HEK293 (cell line): ENCODE measurements around the gene WAC.

Experiments
- CTCF ChIA-PET: fragments of 350-600 bp; formaldehyde crosslinking; extraction: SDS; loops from one replicate; lab custom pipeline; 2021; ENCODE audit warnings: antibody characterized with exemption; lab: Yijun Ruan, JAX
- POLR2A ChIA-PET: fragments of 300-600 bp; formaldehyde crosslinking; extraction: SDS; loops from one replicate; lab custom pipeline; 2020; ENCODE audit warnings: antibody characterized with exemption, inconsistent platforms; lab: Yijun Ruan, JAX
- H3K27ac ChIP-seq: fragments of 200-500 bp; sonication (Bioruptor generic); 2 replicates; pipeline ENCODE4 v1.5.1; 2014; ENCODE audit warnings: low read depth, low read length, control low read depth, inconsistent platforms; ENCODE audit errors: extremely low read depth
- H3K36me3 ChIP-seq, 2 experiments: fragments of 200-500 bp in 1 of 2; sonication (Bioruptor generic) in 1 of 2; 1 replicate in 1 of 2; 2 replicates in 1 of 2; pipeline ENCODE4 v1.5.1; 2014 to 2017; ENCODE audit warnings: inconsistent platforms in 2 of 2, low read length in 2 of 2; ENCODE audit not compliant: control insufficient read depth in 2 of 2, insufficient read depth in 1 of 2
- H3K4me1 ChIP-seq: fragments of 200-500 bp; sonication (Bioruptor generic); 2 replicates; pipeline ENCODE4 v1.5.1; 2014; ENCODE audit warnings: mild to moderate bottlenecking, low read length, inconsistent platforms; ENCODE audit not compliant: control insufficient read depth, insufficient read depth
- H3K4me3 ChIP-seq: 2 replicates; pipeline ENCODE4 v1.5.1; 2011; ENCODE audit warnings: low read depth, mild to moderate bottlenecking, control low read depth, low read length, moderate library complexity
- H3K9me3 ChIP-seq: fragments of 200-500 bp; sonication (Bioruptor generic); 2 replicates; pipeline ENCODE4 v1.5.1; 2014; ENCODE audit warnings: low read depth, low read length, inconsistent platforms; ENCODE audit not compliant: control insufficient read depth, insufficient read depth
- GFI1B ChIP-seq: fragments of 450-650 bp; formaldehyde crosslinking; IDR thresholded peaks from 2 replicates; pipeline ENCODE4 v1.5.1; 2016; ENCODE audit warnings: missing biosample characterization, missing genetic modification characterization
- TCF7L2 ChIP-seq: IDR thresholded peaks from 2 replicates; pipeline ENCODE4 v1.6.1; 2011; ENCODE audit warnings: low read depth, mild to moderate bottlenecking, inconsistent platforms, low read length, moderate library complexity, borderline replicate concordance
- ZBTB11 ChIP-seq: fragments of 450-650 bp; formaldehyde crosslinking; conservative IDR thresholded peaks from 2 replicates; pipeline ENCODE4 v1.5.1; 2016; ENCODE audit warnings: low read depth, missing biosample characterization, missing genetic modification characterization
- ZNF114 ChIP-seq: fragments of 450-650 bp; formaldehyde crosslinking; IDR thresholded peaks from 2 replicates; pipeline ENCODE4 v1.5.0; 2017; ENCODE audit warnings: missing biosample characterization, missing genetic modification characterization
- ZNF174 ChIP-seq: fragments of 450-650 bp; formaldehyde crosslinking; IDR thresholded peaks from 2 replicates; pipeline ENCODE4 v1.5.0; 2017; ENCODE audit warnings: missing biosample characterization, mild to moderate bottlenecking, missing genetic modification characterization
- ZNF211 ChIP-seq: fragments of 450-650 bp; formaldehyde crosslinking; IDR thresholded peaks from 2 replicates; pipeline ENCODE4 v1.5.1; 2016; ENCODE audit warnings: low read depth, missing biosample characterization, missing genetic modification characterization
- ZNF248 ChIP-seq: fragments of 450-650 bp; formaldehyde crosslinking; IDR thresholded peaks from 2 replicates; pipeline ENCODE4 v1.5.1; 2017; ENCODE audit warnings: missing biosample characterization, missing genetic modification characterization
- ZNF302 ChIP-seq: fragments of 450-650 bp; formaldehyde crosslinking; IDR thresholded peaks from 2 replicates; pipeline ENCODE4 v1.5.1; 2016; ENCODE audit warnings: missing biosample characterization, missing genetic modification characterization, low read depth
- ZNF324 ChIP-seq: fragments of 450-650 bp; formaldehyde crosslinking; IDR thresholded peaks from 2 replicates; pipeline ENCODE4 v1.5.1; 2016; ENCODE audit warnings: missing biosample characterization, missing genetic modification characterization
- ZNF341 ChIP-seq: fragments of 450-650 bp; formaldehyde crosslinking; IDR thresholded peaks from 2 replicates; pipeline ENCODE4; 2016; ENCODE audit warnings: low read depth, missing biosample characterization, missing genetic modification characterization
- ZNF354C ChIP-seq: fragments of 450-650 bp; formaldehyde crosslinking; IDR thresholded peaks from 2 replicates; pipeline ENCODE4 v1.5.1; 2016; ENCODE audit warnings: missing biosample characterization, missing genetic modification characterization, low read depth, borderline replicate concordance
- ZNF362 ChIP-seq: fragments of 450-650 bp; formaldehyde crosslinking; IDR thresholded peaks from 2 replicates; pipeline ENCODE4 v1.5.1; 2016; ENCODE audit warnings: missing biosample characterization, missing genetic modification characterization
- ZNF530 ChIP-seq: fragments of 450-650 bp; formaldehyde crosslinking; IDR thresholded peaks from 2 replicates; pipeline ENCODE4 v1.5.1; 2016; ENCODE audit warnings: low read depth, missing biosample characterization, missing genetic modification characterization
- ZNF621 ChIP-seq: fragments of 450-650 bp; formaldehyde crosslinking; IDR thresholded peaks from 2 replicates; pipeline ENCODE4 v1.5.1; 2017; ENCODE audit warnings: missing biosample characterization, missing genetic modification characterization
- ZNF658 ChIP-seq: fragments of 450-650 bp; formaldehyde crosslinking; IDR thresholded peaks from 2 replicates; pipeline ENCODE4; 2016; ENCODE audit warnings: missing biosample characterization, missing genetic modification characterization
- ZNF792 ChIP-seq: fragments of 450-650 bp; formaldehyde crosslinking; IDR thresholded peaks from 2 replicates; pipeline ENCODE4 v1.5.1; 2016; ENCODE audit warnings: missing biosample characterization, missing genetic modification characterization

Gene WAC

GRCh38 chr10:28556142-28556541 lies 23.2 kb downstream of the WAC start:
- no peak overlapping the region for H3K27ac ChIP-seq
- TF ChIP-seq ZNF114 (no peak), ZBTB11 (tag by site-specific recombination) (no peak), ZNF362 (peak; percentile 96), ZNF302 (tag by site-specific recombination) (no peak)
- TF ChIP-seq, all 188 proteins: peak for 1
- Histone ChIP-seq H3K4me1 (peaks cover 21% of the 10 kb centered on the region), H3K4me3 (no peak overlapping the region), H3K36me3 (peaks cover 39 to 68% of the 10 kb centered on the region in 2 experiments), H3K9me3 (no peaks in the 10 kb centered on the region)
- POLR2A ChIA-PET = interaction anchor here (0.6 to 0.7 kb wide), 2 partner anchors 12 to 22 kb away, joined by 3 read pairs; no protein-coding TSS in a partner anchor
- CTCF ChIA-PET = interaction anchor here (1.0 to 1.2 kb wide), 2 partner anchors 15 to 18 kb away, joined by 3 read pairs; no protein-coding TSS in a partner anchor

DNA sequence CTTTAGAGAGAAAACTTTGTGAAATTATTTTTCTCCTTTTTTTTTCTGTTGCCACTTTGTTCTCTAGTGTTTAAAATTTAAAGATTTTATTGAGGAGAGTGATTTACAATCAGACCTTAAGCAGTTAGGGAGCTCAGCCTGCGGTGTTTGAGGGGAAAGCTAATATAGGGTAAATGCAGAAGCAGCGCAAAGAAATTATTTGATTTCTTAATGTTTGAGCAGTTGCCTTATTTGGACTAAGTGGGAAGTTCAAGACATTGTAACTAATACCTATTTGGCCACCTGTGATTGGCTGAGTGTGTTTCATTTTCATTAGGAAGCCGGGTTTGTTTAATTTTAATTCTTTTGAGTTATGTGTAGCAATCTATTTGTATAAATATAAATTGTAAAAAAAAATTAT lies 25.3 kb downstream of the WAC start:
- TF ChIP-seq ZNF792 (tag by site-specific recombination) = no peak
- no peak for TF ChIP-seq ZNF354C (tag by site-specific recombination)
- TF ChIP-seq ZNF530 (tag by site-specific recombination) = no peak
- TF ChIP-seq ZNF248 (tag by site-specific recombination) = no peak
- TF ChIP-seq ZNF658 = no peak
- TF ChIP-seq ZNF621 (tag by site-specific recombination) = no peak
- TF ChIP-seq ZNF324 (tag by site-specific recombination) = no peak
- no peak for TF ChIP-seq ZNF174 (tag by site-specific recombination)
- no peak for TF ChIP-seq TCF7L2
- peaks cover 26 to 68% of the 10 kb centered on the region in 2 experiments for H3K36me3 ChIP-seq
- peaks cover 12% of the 10 kb centered on the region for H3K4me1 ChIP-seq
- POLR2A ChIA-PET = interaction anchor here (0.9 kb wide), 1 partner anchor 26 kb away, joined by 3 read pairs; the partner anchor contains the start of gene WAC
- no peaks in the 10 kb centered on the region for H3K9me3 ChIP-seq
- no peak overlapping the region for H3K27ac ChIP-seq
- H3K4me3 ChIP-seq = no peak overlapping the region
- CTCF ChIA-PET = interaction anchor here (0.6 to 0.7 kb wide), 3 partner anchors 126 to 1197 kb away, joined by 3 read pairs; no protein-coding TSS in a partner anchor

GRCh38 chr10:28558923-28559508 lies 26.1 kb downstream of the WAC start:
- CTCF ChIA-PET = no interaction called here
- Histone ChIP-seq H3K4me1 (peaks cover 12% of the 10 kb centered on the region), H3K9me3 (no peaks in the 10 kb centered on the region), H3K4me3 (no peak overlapping the region), H3K27ac (no peak overlapping the region), H3K36me3 (peaks cover 21 to 64% of the 10 kb centered on the region in 2 experiments)
- POLR2A ChIA-PET = no interaction called here
- TF ChIP-seq ZNF211 (tag by site-specific recombination) (no peak), GFI1B (0 out of 2 replicates have a peak, but pooled peaks have one; percentile 20), ZNF341 (tag by site-specific recombination) (no peak)
